ENCODE results near the gene HSD17B11. TPM values are rescaled to one million over a fixed set of nuclear protein-coding genes. Genes with fewer than 3 reads are reported as not detected.

Gene HSD17B11
- total RNA-seq, 1 experiment from 2014 or later = 47.4 TPM

- no peaks in the 10 kb centered on the region for H3K9me3 ChIP-seq (ENCODE audit: control insufficient read depth in 1 of 2, insufficient read depth in 1 of 2, low read depth in 1 of 2, low read length in 2 of 2)
- H3K9ac ChIP-seq (ENCODE audit: low read length) = no peak overlapping the region
- H3K27me3 ChIP-seq (ENCODE audit: insufficient read depth, low read length) = no peaks in the 10 kb centered on the region
- BruUV-seq (replicated peaks) = no TSS peak
- ChIA-PET POLR2A (interaction anchor here (2.0 kb wide), 1 partner anchor 9 kb away, joined by 12 read pairs; the partner anchor contains the start of gene HSD17B11), CTCF (interaction anchor here (1.1 kb wide), 1 partner anchor 9 kb away, joined by 6 read pairs; the partner anchor contains the start of gene HSD17B11), RAD21 (ENCODE audit: low non-redundant PET in 1 of 2, low total read pairs in 2 of 2, uncharacterized antibody in 2 of 2, unreplicated experiment in 2 of 2) (no interaction called here)
- H3K4me2 ChIP-seq (ENCODE audit: low read length) = no peak overlapping the region
- no peak for DNase-seq (ENCODE audit: low read depth, low spot score)
- H4K20me1 ChIP-seq (ENCODE audit: insufficient read depth) = no peaks in the 10 kb centered on the region
- no peak overlapping the region for H3K27ac ChIP-seq (ENCODE audit: low read depth, low read length)
- H3K4me1 ChIP-seq (ENCODE audit: control insufficient read depth in 1 of 2, insufficient read depth in 2 of 2, low read length in 2 of 2) = no peaks in the 10 kb centered on the region
- no peaks in the 10 kb centered on the region for H3K9me2 ChIP-seq (ENCODE audit: insufficient read depth)
- H3K4me3 ChIP-seq (replicated peaks in 1 of 2; ENCODE audit: low read depth in 1 of 2, low read length in 2 of 2) = no peak overlapping the region
- TF ChIP-seq REST (IDR thresholded peaks at IDR 0.05; ENCODE audit: low read depth) (no peak), SP1 (IDR thresholded peaks at IDR 0.05; ENCODE audit: low read depth) (no peak), POLR2A (IDR thresholded peaks at IDR 0.05; ENCODE audit: borderline replicate concordance, extremely low read depth, insufficient read depth, insufficient read length) (no peak), CBX3 (IDR thresholded peaks at IDR 0.05; ENCODE audit: low read depth) (no peak), ZNF274 (IDR thresholded peaks at IDR 0.05; ENCODE audit: low read depth, low read length) (no peak), RAD21 (IDR thresholded peaks at IDR 0.05; ENCODE audit: low read depth) (no peak), SRF (IDR thresholded peaks at IDR 0.05; ENCODE audit: low read depth) (no peak)
- TF ChIP-seq, protein P1, sequence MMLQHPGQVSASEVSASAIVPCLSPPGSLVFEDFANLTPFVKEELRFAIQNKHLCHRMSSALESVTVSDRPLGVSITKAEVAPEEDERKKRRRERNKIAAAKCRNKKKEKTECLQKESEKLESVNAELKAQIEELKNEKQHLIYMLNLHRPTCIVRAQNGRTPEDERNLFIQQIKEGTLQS (IDR thresholded peaks at IDR 0.05) = no peak
- no peak for ATAC-seq
- H2AFZ ChIP-seq (ENCODE audit: low read depth, low read length, poor library complexity, severe bottlenecking) = no peak overlapping the region
- peaks cover 4 to 9% of the 10 kb centered on the region in 2 experiments; a peak in 1 of 4 replicates for H3K36me3 ChIP-seq (ENCODE audit: control insufficient read depth in 1 of 2, insufficient read depth in 2 of 2, low read length in 2 of 2)
- intact Hi-C loops (cut with micrococcal nuclease) = no loop called here
- H3K79me2 ChIP-seq (ENCODE audit: insufficient read depth, low read length) = peaks cover 59% of the 10 kb centered on the region
Observed at GRCh38 chr4:87382116-87382515, 8.9 kb downstream of the HSD17B11 start.
